Ecto neural progenitor cell (in vitro differentiated cells): ENCODE measurements around the gene HYAL3.
"Not testable (repeated sequence)": the region's sequence is repeated elsewhere in the genome, so short reads cannot be mapped to it uniquely, and the experiment has no call there.

Source experiments
- DNase-seq: peaks from one replicate; pipeline ENCODE4 v3.0.0-alpha.2; 2018; ENCODE audit warnings: low spot score

HYAL3 gene

DNA sequence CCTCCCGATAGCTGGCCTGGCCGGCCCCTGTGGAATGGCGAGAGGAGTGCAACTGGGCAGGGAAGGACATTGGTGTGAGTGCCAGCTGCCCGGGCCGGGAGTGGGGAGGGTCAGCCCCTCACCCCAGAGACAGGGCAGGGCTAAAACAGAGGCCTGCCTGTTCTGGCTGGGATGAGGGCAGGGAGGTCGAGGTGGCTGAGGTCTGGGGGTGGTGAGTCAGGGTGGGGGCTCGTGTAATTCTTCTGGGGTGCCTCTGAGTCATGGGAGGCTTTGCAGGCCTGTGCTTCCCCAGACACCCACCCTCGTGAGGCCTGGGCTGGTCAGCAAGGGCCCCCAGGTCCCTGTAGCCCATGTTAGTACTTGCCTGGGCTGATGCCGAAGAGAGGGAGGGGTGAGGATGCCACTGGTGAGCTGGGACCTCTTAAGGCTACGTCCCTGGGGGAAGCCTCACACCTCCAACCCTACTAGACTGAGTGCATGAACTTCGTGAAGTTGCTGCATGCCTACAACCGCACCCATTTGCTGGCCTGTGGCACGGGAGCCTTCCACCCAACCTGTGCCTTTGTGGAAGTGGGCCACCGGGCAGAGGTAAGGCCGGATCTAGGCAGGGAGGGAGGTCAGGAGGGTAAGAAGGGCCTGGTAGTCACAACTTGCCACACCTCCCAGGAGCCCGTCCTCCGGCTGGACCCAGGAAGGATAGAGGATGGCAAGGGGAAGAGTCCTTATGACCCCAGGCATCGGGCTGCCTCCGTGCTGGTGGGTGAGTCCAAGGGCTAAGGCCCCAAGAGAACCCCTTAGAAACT, 28.6 kb downstream of the HYAL3 start:
- no peak for DNase-seq

DNA sequence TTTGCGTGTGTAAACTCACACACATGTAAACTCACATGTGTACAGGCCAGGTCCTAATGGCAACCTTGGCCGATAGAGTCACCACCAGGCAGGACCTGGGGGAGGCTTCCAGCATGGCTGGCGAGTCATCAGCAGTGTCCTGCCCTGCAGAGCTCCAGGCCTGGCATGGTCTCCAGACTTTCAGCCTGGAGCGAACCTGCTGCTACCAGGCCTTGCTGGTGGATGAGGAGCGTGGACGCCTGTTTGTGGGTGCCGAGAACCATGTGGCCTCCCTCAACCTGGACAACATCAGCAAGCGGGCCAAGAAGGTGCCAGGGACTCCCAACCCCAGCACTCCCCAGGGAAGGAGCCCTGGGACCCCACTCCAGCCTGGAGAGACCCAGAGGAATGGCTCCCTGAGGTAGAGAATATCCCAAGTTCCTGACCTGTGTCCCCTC, 29.2 kb downstream of the HYAL3 start:
- no peak for DNase-seq

DNA sequence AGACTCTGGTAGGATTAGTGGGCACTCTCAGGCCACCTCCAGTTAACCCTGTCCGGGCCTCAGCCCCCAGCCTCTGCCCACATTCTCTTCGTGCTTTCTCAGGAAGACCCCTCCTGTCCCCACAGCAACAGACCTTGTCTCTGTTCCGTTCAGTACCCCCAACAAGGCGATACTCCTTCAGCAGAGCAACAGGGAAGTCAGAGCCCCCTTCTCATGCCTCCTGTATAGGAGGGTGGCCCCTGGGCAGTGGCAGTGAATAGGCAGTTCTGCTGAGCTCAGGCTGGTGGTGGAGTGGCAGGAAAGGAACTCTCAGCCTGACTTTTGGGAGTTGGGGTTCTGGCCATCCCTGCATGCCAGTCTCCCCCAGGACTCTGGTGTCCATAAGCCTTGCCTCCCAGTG, 29.7 kb downstream of the HYAL3 start:
- no peak for DNase-seq

DNA sequence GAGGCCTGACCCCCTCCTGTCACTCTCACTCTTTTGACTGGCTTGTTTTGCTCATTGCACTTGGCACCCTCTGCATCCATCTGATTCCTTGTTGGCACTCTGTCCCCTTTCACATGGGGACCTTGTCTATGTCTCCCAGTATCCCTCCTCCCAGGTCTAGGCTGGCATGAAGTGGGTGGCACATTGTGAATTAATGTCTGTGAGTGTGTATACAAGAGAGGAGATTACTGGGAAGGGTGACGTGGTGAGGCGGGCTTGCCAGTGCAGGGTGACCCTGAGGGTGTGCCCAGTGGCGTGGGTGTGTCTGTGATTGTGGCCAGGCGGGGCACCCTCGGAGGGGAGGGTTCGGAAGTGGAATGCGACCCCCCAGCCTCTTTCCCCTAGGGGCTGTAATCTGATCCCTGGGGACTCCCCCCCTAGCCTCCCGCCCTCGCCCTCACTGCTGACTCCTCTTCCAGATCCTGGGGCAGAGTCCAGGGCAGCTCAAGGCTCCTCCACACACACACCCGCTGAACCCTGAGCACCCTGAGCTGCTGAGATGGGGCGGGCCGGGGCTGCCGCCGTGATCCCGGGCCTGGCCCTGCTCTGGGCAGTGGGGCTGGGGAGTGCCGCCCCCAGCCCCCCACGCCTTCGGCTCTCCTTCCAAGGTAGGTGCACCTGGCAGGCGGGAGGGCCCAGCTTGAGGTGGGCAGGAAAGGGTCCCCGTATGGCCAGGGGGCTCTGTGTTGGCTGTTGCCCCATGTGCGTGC, 30.3 kb downstream of the HYAL3 start, which contains the start of gene SEMA3B:
Gene SEMA3B (plus strand): TSS at position 445 of the 749 bp plus-strand sequence. CDS start 94 bp downstream, at position 539.
- no peak for DNase-seq

DNA sequence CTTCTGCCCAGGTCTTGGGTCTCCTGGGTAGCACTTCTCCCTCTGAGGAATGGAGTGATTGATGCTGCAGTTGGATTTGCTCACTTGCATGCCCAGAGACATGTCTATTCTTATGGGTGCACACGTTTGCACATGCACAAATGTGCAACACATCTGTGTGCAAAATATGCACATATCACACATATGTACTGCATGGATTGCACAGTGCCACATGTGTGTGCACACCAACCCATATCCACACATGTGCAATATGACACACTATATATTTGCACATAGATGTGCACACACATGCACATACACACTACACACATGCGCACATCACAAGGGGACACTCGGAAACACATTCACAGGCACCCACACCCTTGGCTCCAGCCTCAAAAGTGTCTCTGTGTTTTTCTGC, 30.9 kb downstream of the HYAL3 start:
- no peak for DNase-seq

DNA sequence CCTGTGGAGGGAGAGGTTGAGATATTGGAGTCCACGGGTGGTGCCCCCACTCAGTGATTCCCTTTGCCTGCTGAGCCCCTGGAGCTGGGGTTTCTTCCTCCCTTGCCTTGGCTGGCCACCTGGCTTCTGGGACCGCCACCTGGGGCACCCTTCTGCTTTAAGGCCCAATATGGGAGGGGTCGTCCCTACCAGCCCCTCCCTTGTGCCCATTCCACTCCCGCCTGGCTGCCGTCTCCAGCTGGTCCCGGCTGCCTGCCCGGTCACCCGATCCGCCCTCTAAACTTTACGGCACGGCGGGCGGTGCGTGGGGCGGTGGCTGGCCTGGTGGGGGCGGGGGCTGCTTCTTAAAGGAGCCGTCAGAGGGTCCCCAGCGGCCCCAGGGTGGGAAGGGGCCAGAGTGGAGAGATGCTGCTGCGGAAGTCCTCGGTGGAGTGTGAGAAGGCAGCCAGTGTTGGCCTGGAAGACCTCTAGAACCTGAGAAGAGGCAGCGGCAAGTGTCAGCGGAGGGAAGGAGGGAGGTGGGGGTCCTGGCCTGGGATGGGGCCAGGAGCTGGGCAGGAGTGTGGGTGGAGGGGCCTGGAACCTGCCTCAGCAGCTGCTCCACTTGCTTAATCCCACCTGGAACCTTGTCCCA, 31.8 kb downstream of the HYAL3 start:
- DNase-seq = no peak

DNA sequence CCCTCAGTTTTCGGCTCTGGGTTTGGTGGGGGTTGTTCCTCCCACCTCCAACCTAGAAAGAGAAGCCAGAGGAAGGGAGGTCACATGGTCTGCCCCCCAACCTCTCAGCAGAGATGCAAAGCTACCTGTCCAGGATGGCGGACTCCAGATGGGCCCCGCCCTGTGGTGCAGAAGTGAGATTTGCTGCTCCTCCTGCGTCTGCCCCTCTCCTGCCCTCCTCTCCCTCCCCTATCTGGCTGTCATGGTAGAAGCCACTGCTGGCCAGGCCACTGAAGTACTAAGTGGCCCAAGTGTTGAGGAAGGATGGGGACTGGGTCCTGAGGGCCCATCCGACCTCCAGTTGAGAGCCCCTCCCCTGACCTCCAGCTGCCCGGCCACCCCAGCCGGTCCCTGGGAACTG, 32.4 kb downstream of the HYAL3 start:
- DNase-seq = no peak

DNA sequence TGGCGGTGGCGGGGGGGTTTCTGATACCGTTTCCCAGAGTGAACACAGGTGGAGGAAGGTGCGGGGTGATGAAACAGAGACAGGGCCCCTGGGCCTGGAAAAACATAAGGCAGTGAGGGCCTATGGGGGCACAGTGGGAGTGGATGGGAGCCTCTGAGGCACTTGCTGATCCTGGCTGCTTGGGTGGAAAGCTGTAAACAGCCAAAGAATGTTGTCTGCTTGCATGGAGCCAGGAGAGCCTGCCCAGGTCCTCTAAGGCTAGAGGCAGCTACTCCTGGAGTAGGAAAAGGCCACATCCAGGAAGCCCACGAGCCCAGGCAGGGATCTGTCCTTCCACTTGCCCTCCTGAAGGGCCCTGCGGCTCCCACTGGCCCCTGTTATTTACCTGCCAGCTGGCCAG, 33.2 kb downstream of the HYAL3 start:
- DNase-seq = no peak

DNA sequence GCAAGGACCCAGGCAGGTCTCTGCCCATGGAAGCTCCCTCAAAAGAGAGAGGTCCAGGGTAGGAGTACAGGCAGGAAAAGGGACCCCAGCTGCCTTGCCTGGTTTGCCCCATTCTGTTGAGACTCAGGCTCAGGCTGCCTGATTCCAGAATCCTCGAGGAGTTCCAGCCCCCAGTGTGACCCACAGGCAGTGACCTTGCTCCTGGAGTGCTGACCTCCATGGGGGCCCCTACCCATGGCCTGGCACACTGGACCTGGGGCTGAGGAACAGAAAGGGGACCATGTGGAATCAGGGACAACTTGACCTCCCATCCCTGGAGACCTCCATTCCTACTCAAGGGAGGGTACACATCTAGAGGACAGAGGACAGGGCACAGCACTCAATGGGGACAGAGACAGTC, 33.6 kb downstream of the HYAL3 start:
- no peak for DNase-seq

DNA sequence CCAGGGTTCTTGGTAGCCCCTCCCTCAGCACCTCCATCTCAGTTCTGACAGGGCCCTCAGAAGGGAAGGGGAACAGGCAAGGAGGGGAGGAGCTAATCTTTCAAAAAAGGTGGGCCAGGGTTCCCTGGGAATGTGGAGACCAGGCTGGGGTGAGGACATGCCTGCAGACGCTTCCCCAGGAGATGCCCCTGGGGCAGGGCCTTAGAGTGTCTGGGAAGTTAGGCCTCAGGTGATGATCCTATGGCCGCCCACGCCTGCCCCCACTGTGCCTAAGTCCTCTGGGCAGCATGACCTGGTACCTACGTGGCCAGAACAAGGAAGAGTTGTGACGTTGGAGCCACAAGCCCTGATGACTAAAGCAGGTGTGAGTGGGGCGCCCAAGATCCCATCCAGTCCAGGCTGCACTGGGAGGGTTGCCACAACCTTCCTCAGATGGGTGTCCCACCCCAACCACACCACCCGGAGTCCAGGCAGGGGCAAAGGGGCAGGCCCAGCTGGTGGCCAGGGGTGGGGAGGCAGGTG, 34.2 kb downstream of the HYAL3 start:
- no peak for DNase-seq

DNA sequence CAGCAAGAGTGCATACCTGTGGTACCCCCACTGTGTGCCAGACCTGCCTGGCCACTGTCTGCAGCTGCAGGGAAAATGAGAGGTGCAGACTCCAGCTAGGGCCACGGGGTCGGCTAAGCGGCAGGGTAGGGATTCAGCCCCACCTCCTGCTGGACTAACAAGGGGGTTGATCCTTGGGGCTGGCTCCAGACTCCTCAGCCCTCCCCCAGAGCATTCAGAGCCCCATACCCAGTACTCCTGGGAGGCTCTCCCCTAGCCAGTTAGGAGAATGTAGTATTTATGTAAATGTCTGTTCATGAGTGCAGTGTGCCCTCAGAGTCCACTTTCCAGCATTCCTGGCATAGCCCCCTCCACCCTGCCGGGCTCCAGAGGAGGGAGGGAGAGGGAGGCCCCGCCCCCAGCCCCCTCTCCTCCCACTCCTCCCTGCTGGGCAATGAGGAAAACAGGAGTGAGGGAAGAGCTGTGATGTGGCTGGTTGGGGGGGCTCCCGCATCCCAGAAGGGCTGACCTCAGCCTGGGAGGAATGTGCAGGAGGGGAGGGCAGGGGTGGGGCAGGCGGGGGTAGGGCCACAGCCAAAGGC, 34.7 kb downstream of the HYAL3 start:
- peak; percentile 91 for DNase-seq

DNA sequence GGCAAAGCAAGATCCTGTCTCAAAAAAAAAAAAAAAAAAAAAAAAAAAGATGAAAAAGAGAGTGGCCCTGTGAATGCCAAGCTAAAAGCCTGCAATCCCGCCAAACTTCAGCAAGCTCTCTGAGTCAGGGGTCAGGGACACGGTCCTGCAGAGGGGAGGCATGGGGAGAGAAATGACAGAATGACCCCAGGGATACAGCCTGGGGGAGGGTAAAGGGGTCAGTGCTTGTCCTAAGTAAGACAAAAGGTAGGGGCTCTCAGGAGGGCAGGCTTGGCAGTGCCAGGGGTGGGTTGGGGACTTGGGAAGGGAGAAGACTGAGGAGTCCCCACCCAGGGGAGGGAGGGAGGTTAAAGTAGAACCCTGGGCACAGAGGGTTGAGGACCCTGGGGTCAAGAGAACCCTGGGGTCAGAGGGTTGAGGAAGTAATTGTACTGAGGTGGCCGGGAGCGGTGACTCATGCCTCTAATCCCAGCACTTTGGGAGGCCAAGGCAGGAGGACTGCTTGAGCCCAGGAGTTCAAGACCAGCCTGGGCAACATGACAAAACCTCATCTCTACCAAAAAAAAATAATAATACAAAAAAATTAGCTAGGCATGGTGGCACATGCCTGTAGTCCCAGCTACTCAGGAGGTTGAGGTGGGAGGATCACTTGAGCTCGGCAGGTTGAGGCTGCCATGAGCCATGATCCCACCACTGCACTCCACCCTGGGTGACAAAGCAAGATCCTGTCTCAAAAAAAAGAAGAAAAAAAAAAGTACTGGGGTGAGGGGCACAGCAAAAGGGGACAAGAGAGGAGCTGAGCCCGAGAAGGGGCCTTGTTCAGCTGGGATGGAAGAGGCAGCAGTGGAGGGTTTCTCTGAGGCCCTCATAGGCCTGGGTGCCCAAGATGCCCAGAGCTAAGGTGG, 35.5 kb downstream of the HYAL3 start:
- DNase-seq = no peak

DNA sequence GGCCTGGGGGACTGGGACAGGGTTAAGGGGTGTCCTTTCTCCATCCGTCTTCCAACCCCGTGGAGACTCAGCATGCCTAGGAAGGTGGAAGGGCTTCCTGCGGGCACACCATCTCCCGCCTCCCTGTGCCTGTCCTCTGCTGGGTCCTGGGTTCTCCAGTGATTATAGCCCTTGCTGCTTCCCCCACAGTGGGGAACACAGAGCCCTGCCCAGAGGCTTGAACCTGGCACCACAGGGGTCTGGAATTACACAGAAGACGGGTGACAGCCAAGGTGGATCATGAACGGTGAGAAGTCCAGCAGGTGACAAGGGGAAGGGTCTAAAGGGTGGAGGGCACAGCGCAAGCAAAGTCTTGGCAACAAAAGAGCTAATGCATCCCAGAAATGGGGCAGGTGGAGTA, 36.4 kb downstream of the HYAL3 start:
- no peak for DNase-seq

DNA sequence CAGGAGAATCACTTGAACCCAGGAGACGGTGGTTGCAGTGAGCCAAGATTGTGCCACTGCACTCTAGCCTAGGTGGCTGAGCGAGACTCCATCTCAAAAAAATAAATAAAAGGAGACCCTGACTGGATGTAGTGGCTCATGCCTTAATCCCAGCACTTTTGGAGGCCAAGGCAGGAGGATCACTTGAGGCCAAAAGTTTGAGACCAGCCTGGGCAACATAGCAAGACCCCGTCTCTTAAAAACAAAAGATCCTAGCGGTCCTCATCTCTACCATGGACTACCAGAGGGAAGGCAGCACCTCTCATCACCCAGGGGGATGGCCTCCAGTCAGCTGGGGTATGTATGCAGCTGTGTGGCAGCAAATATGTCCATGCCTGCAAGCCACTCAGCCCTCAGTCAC, 37.0 kb downstream of the HYAL3 start:
- DNase-seq = not testable (repeated sequence)

DNA sequence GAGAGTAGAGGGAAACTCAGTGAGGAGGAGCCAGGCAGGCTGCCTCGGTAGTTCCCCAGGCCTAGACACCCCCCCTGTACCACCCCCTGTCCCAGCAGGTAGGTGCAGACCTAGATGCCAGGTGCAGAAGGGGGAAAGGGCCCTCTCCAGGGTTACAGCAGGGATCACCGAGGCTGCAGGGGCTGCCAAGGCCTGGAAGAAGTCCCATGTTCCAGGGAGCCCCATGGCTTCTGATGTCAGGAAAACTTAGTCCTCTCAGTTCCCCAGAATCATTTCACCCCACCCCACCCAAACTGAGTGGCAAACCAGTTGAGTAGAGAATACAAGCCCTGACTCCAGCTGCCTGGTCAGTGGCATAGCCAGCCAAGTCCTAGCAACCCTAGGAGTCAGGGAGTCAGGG, 37.7 kb downstream of the HYAL3 start:
- DNase-seq = no peak

DNA sequence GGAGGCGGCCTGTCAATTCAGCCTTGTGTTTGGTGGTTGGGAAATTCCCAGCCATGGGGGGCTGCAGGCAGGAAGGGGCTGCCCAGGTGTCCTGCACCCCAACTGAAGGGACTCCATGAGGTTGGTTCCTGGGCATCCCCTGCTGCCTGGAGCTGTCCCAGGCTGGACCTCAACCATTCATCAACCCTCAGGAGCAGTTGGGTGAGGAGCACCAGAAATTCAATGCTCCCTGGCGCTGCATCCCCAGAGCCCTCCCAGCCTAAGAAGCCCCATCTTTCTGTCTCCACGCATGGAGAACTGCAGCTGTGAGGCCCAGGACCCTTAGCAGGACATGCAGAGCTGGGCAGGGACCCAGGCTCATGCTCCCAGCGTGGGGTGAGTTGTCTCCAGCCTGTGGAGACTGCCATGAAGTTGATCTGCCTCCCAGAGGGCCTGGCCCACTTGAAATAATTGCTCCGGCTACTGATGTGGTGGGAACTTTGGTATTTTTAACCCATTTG, 38.2 kb downstream of the HYAL3 start:
- no peak for DNase-seq

DNA sequence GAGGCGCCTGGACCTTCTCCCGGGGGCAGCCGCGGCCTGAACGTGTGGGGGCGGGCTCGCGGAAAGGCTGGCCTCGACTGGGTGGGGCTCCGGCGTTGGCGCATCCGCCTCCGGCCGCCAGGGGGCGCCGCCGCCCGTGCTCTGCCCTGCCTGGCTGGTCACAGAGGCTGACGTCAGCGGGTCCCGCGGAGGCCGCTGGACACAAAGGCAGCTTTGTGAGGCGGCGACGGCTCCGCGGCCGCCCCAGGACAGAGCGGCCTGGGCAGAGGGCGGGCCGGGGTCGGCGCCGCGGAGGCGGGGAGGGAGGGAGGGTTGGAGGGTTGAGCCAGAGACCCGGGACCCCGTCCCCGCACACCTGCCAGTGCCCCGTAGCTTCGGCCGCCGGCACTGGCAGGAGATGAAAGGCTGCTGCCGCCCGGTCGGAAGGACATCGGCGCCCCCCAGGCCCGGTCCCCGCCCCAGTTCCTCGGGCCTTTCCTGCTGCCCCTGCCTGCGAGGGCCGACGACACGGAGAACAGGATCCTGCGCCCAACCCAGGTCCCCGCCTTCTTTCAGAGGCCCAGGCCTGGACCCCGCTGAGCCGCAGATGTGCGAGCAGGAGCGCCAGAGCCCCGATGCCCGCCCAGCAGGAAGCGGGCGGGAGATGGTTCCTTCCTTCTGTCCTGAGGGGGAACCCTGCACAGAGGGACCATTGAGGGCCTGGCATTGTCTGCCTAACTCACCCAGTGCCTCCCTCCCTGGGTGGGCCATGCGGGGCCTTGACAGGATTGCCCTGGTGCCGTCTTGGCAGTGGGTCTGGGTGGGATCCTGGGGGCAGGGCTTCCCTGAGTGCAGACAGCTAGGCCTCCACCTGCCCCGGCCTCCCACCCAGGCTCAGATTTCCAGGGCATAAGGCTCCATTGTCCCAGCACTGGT, 38.9 kb downstream of the HYAL3 start:
- DNase-seq = peak; percentile 98

DNA sequence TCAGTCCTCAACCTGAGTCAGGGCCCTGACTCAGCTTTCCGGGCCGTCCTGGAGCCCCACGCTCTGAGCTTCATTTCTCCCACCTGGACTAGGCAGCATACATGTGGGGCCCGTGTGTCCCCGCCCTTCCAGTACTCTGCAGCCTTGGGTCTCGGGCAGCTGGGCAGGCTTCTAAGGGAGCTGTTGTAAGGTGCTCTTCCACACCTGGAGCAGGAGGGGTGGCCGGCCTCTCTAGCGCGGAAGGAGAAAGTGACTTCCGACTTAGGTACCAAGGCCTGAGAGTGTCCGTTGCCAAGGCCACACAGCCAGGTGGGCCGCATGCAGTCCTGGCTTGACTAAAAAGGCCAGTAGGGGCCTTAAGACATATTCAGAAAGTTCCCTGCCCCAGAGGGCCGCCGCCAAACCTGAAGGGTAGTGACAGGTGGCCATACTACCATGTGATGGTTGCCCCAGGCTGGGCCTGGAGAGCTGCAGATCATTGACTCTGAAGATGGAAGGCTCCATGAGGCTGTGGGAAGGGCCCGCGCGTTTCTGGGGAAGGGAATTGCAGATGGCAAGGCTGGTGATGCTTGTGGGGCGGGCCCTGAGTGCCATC, 39.7 kb downstream of the HYAL3 start:
- no peak for DNase-seq

DNA sequence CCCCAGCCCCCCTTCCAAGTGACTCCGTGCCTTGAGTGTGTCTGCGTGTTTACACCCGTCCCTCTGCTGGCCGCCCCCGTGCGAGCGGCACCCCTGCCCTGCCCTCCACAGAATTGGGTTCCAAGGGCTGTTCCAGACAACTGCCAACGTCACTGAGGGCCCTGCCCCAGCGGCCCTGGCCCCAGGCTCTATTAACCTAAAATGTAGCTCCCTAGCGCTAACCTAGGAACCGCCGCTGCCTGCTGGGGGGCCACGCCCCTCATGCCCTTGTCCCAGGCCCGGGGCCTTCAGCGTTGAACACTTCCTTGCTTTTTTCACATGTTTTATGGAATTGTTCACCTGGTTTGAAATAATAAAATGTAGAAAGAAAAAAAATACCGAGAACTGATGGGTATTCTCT, 40.2 kb downstream of the HYAL3 start:
- DNase-seq = no peak
